Ishikawa (cell line): ENCODE results near the gene CEP78.

Experiments
- CEBPB ChIP-seq: IDR thresholded peaks from 2 replicates; pipeline ENCODE4 v1.6.1; 2012
- EGR1 ChIP-seq: IDR thresholded peaks from 2 replicates; pipeline ENCODE4 v1.6.1; 2012
- FOXM1 ChIP-seq: IDR thresholded peaks from 2 replicates; pipeline ENCODE4 v1.6.1; 2012; ENCODE audit warnings: low read depth, borderline replicate concordance
- TAF1 ChIP-seq: IDR thresholded peaks from 2 replicates; pipeline ENCODE4 v1.6.1; 2012; ENCODE audit warnings: low read depth, mild to moderate bottlenecking
- USF1 ChIP-seq: IDR thresholded peaks from 2 replicates; pipeline ENCODE4 v1.6.1; 2012
- YY1 ChIP-seq: IDR thresholded peaks from 2 replicates; pipeline ENCODE4 v1.6.1; 2012; ENCODE audit warnings: low read depth
- TF ChIP-seq, protein P1 (sequence below): IDR thresholded peaks from 2 replicates; pipeline ENCODE4 v1.6.1; 2012; ENCODE audit warnings: low read depth, mild to moderate bottlenecking
- TF ChIP-seq, protein P2 (sequence below): IDR thresholded peaks from 2 replicates; pipeline ENCODE4 v1.6.1; 2012

GRCh38 chr9:78278801-78279200 is 42.9 kb downstream of the CEP78 start:
- TF ChIP-seq, protein P1, sequence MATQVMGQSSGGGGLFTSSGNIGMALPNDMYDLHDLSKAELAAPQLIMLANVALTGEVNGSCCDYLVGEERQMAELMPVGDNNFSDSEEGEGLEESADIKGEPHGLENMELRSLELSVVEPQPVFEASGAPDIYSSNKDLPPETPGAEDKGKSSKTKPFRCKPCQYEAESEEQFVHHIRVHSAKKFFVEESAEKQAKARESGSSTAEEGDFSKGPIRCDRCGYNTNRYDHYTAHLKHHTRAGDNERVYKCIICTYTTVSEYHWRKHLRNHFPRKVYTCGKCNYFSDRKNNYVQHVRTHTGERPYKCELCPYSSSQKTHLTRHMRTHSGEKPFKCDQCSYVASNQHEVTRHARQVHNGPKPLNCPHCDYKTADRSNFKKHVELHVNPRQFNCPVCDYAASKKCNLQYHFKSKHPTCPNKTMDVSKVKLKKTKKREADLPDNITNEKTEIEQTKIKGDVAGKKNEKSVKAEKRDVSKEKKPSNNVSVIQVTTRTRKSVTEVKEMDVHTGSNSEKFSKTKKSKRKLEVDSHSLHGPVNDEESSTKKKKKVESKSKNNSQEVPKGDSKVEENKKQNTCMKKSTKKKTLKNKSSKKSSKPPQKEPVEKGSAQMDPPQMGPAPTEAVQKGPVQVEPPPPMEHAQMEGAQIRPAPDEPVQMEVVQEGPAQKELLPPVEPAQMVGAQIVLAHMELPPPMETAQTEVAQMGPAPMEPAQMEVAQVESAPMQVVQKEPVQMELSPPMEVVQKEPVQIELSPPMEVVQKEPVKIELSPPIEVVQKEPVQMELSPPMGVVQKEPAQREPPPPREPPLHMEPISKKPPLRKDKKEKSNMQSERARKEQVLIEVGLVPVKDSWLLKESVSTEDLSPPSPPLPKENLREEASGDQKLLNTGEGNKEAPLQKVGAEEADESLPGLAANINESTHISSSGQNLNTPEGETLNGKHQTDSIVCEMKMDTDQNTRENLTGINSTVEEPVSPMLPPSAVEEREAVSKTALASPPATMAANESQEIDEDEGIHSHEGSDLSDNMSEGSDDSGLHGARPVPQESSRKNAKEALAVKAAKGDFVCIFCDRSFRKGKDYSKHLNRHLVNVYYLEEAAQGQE = no peak
- TF ChIP-seq CEBPB (no peak), USF1 (no peak), TAF1 (no peak), FOXM1 (no peak), EGR1 (no peak), YY1 (no peak)
- TF ChIP-seq, protein P2, sequence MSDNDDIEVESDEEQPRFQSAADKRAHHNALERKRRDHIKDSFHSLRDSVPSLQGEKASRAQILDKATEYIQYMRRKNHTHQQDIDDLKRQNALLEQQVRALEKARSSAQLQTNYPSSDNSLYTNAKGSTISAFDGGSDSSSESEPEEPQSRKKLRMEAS = no peak
